Right lobe of liver (tissue), 6 donors: ENCODE results near the gene ZDHHC7. TPM values are rescaled to one million over a fixed set of nuclear protein-coding genes. Genes with fewer than 3 reads are reported as not detected.
A peak's percentile ranks its signal among the peaks of the same experiment; 100 is the strongest.

Experiments
- ATAC-seq, 4 donors: fragments of 200-7000 bp; cut with Tn5 transposase; one replicate each; pipeline ENCODE4 v1.9.1; 2020; ENCODE audit warnings: mild to moderate bottlenecking in 4 of 4, moderate library complexity in 4 of 4
- DNase-seq, 3 donors: peaks; one replicate each; pipeline ENCODE4 v3.0.0-alpha.2; 2020
- H3K27ac ChIP-seq, 3 donors: fragments of 200-600 bp; one replicate each; pipeline ENCODE4 v1.8.0; 2022
- H3K27me3 ChIP-seq, 2 donors: fragments of 200-600 bp; one replicate each; pipeline ENCODE4 v1.8.0; 2022
- H3K36me3 ChIP-seq, 4 donors: fragments of 200-600 bp; sonication (generic) in 1 of 4; one replicate each; pipeline versions ENCODE4 v1.5.1 to v1.8.0; 2017 to 2022; ENCODE audit warnings: control low read depth in 1 of 4
- H3K4me1 ChIP-seq, 4 donors: fragments of 200-600 bp; sonication (generic) in 1 of 4; one replicate each; pipeline versions ENCODE4 v1.5.1 to v1.8.0; 2017 to 2022; ENCODE audit warnings: control low read depth in 1 of 4
- H3K4me3 ChIP-seq, 3 donors: fragments of 200-600 bp; one replicate each; pipeline ENCODE4 v1.8.0; 2022
- H3K9me3 ChIP-seq, 4 donors: fragments of 200-600 bp; sonication (generic) in 1 of 4; one replicate each; pipeline versions ENCODE4 v1.5.1 to v1.8.0; 2017 to 2022; ENCODE audit warnings: control low read depth in 1 of 4
- POLR2A ChIP-seq: fragments of 450-650 bp; IDR thresholded peaks from one replicate; pipeline ENCODE4 v1.6.1; 2017; ENCODE audit warnings: antibody characterized with exemption, mild to moderate bottlenecking
- WGBS: methylation state at CpG from one replicate; pipeline ENCODE4 v1.1.6; 2018; ENCODE audit warnings: low coverage, low lambda C conversion rate; ENCODE audit not compliant: insufficient coverage; ENCODE audit errors: missing lambda C conversion rate; 5-methylcytosine and 5-hydroxymethylcytosine counted together
- intact Hi-C, 2 donors: fragments of 100-400 bp; cut with DNase I; formaldehyde crosslinking; loops; one replicate each; pipeline versions ENCODE4 v1.11.2 to v1.14.1; 2022
- total RNA-seq, 6 experiments: library from RNA; depleted of rRNA in 2 of 6; stranded (reverse); fragments of >200 nt in 2 of 6; fragmentation: NEBNext Ultra II Directional in 3 of 6; extraction: Animal tissue kit (Norgen Biotek cat#: 25700) in 3 of 6; gene quantifications; one replicate each; pipeline versions ENCODE4 v1.1.0 to v1.2.4, GENCODE V29; 2016 to 2023
- TF ChIP-seq, protein P1 (sequence below), 4 donors: fragments of 200-600 bp in 3 of 4; fragments of 450-650 bp in 1 of 4; IDR thresholded peaks; one replicate each; pipeline versions ENCODE4 v1.5.1 to v1.8.0; 2016 to 2022; ENCODE audit warnings: antibody characterized with exemption in 4 of 4, mild to moderate bottlenecking in 2 of 4
- donor health status: DM: no; HTN: yes; CAD: no.
- donor health status: DM: no; HTN: no; CAD: no.
- donor health status: DM: no; HTN: no; CAD: no.
- donor health status: DM: no; HTN: yes; CAD: no.
- donor health status: DM: no; HTN: yes; CAD: no.

Gene ZDHHC7
- total RNA-seq, 6 experiments from 2014 or later = 10.7 to 27.5 (median 19.0) TPM

DNA sequence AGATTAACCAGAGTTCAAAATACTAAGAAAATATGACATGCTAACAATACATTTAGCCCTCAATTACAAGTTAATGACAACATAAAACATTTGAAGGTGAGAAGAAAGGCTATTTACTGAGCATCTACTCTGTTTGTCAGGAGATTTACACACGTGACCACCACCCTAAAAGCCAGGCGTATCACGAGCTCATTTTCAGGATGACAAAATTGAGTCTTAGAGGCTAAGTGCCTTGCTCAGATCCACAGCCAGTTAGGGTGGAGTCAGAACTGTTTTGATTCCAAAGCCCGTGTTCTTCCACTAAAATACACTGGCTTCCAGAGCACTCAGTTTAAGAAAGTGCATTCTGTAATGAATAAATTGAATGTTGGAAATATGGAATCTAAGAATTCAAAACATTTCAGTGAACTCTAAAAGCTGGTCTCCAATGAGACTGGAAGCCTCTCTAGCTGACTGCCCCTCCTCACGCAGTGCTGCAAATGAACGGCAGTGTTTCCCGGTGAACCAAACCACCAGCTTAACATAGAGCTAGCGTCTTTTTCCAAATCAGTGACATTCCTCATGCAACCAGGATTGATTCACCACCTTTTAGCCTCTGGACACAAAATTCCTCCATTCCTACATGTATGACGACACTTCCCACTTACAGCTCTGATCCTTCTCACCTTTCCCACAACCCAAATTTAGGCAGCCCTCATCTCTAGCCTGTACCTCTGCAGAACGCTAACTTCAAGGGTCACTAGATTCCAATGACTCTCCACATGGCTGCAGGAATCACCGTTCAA lies 5.9 kb downstream of the ZDHHC7 start:
- ATAC-seq (no peak), DNase-seq (no peak)
- 69% methylated on average over 9 of the region's 11 CpGs for WGBS
- no peak overlapping the region for H3K4me3 ChIP-seq
- H3K27ac ChIP-seq = no peak overlapping the region
- H3K27me3 ChIP-seq = no peaks in the 10 kb centered on the region
- intact Hi-C loops = no loop called here
- H3K36me3 ChIP-seq = no peaks in the 10 kb centered on the region
- no peaks in the 10 kb centered on the region for H3K9me3 ChIP-seq
- H3K4me1 ChIP-seq = peaks cover 0 to 70% (median 25%) of the 10 kb centered on the region in 4 donors
- TF ChIP-seq POLR2A = no peak
- TF ChIP-seq, protein P1, sequence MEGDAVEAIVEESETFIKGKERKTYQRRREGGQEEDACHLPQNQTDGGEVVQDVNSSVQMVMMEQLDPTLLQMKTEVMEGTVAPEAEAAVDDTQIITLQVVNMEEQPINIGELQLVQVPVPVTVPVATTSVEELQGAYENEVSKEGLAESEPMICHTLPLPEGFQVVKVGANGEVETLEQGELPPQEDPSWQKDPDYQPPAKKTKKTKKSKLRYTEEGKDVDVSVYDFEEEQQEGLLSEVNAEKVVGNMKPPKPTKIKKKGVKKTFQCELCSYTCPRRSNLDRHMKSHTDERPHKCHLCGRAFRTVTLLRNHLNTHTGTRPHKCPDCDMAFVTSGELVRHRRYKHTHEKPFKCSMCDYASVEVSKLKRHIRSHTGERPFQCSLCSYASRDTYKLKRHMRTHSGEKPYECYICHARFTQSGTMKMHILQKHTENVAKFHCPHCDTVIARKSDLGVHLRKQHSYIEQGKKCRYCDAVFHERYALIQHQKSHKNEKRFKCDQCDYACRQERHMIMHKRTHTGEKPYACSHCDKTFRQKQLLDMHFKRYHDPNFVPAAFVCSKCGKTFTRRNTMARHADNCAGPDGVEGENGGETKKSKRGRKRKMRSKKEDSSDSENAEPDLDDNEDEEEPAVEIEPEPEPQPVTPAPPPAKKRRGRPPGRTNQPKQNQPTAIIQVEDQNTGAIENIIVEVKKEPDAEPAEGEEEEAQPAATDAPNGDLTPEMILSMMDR (IDR thresholded peaks at IDR 0.05) = no peak

DNA sequence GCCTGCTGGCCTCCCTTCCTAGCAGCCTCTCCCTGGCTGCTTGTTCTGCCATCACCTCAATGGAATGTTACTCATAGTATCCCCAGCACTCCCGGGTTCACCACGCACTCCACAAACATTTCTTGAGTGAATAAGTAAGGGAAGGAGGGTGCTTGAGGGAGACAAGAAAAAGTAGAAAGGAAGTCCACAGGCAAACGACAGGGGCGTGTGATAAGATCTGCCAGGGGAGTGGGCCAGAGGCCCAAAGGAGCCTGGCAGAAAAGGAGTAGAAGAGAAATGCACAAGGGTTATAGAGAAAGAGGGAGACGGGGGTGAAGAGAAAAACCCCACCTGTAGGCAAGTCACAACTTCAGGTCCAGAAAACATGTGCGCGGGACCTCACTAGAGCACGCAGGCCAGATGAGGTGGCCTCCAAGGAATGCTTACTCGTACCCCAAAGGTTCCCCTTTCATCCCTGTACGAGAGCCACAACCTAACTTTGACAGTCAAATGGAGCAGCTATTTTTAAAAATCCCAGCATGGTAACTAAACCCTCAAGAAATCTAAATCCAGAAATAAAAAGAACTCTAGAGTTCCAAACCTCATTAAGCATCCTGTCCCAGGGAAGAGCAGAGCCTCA lies 6.6 kb downstream of the ZDHHC7 start:
- H3K4me3 ChIP-seq = no peak overlapping the region
- H3K9me3 ChIP-seq = no peaks in the 10 kb centered on the region
- TF ChIP-seq POLR2A = no peak
- TF ChIP-seq, protein P1 (IDR thresholded peaks at IDR 0.05) = no peak
- intact Hi-C loops = no loop called here
- no peak overlapping the region for H3K27ac ChIP-seq
- H3K27me3 ChIP-seq = no peaks in the 10 kb centered on the region
- 74% methylated on average over 7 of the region's 10 CpGs for WGBS
- DNase-seq (no peak), ATAC-seq (no peak)
- peaks cover 0 to 70% (median 29%) of the 10 kb centered on the region in 4 donors for H3K4me1 ChIP-seq
- no peaks in the 10 kb centered on the region for H3K36me3 ChIP-seq

DNA sequence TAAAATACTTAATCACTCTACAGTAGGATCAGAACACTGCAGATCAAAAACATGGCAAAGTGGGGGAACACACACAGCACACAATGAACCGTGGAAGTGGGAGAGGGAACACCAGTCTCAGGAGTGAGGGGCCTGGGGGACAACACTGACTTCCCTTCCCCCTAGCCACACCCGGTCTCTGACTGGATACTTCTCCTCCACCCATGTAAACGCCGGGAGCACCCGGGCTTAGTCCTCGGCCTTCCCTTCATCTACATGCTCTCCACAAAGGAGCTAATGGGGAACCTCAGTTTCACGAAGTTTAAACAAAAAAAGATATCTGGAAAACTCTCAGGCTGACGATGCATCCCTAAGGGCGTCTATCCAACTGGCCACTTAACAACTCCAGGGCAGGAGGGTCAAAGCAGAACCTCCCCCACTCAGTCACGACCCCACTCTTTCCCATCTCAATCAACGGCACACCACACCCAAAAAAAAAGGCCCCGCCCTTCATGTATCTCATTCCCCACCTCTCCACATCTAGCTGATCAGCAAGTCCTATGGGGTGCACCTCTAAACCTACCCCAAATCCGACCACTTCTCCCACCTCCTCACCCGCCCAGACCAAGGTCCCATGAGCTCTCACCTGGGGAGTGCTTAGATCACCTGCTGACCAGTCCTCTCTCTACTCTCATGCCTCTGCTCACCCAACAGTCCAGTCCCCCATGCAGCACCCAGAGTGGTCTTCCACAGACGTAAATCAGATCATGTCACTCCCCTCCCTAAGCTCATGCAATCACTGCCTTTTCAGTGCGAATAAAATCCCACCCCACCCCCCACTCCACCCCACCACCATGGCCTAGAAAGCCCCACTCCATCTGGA lies 7.4 kb downstream of the ZDHHC7 start:
- TF ChIP-seq, protein P1 (IDR thresholded peaks at IDR 0.05) = no peak
- TF ChIP-seq POLR2A = no peak
- 77% methylated on average over 16 of the region's 16 CpGs for WGBS
- ATAC-seq (no peak), DNase-seq (peak in 1 of 3 donors; percentile 15)
- H3K36me3 ChIP-seq = no peaks in the 10 kb centered on the region
- H3K4me3 ChIP-seq = no peak overlapping the region
- H3K4me1 ChIP-seq = peaks cover 0 to 69% (median 28%) of the 10 kb centered on the region in 4 donors
- H3K27me3 ChIP-seq = no peaks in the 10 kb centered on the region
- intact Hi-C loops = no loop called here
- H3K9me3 ChIP-seq = no peaks in the 10 kb centered on the region
- H3K27ac ChIP-seq = peak overlapping the region in 1 of 3 donors; percentile 71

DNA sequence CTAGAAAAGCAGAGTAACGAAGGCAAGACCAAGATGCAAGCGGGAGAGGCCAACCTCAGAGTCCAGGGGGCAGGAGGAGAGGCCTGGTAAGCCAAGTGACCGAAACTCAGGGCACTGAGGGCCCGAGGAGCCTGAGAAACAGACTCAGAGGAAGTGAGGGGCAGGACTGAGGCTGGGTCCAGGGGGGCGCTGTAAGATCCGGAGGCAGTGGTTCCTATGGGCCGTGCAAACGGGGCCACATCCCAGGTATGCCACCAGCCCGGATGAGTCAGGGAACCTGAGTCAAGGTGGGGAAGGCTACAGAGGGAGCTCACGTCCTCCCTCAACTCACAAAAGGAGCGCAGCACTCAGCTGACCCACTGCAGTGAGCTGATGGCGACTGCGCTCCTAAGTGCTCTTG lies 8.3 kb downstream of the ZDHHC7 start:
- H3K36me3 ChIP-seq = no peaks in the 10 kb centered on the region
- no peak for DNase-seq
- intact Hi-C loops = no loop called here
- no peak for ATAC-seq
- H3K27ac ChIP-seq = peak overlapping the region; percentile 71 to 86 (median 83)
- H3K27me3 ChIP-seq = no peaks in the 10 kb centered on the region
- TF ChIP-seq, protein P1 (IDR thresholded peaks at IDR 0.05) = no peak
- TF ChIP-seq POLR2A = no peak
- peaks cover 0 to 71% (median 28%) of the 10 kb centered on the region in 4 donors for H3K4me1 ChIP-seq
- WGBS = 97% methylated on average over 8 of the region's 13 CpGs
- H3K9me3 ChIP-seq = no peaks in the 10 kb centered on the region
- no peak overlapping the region for H3K4me3 ChIP-seq
